T-cell (primary cell): ENCODE data around the gene MYO16. TPM values are rescaled to one million over a fixed set of nuclear protein-coding genes. Genes with fewer than 3 reads are reported as not detected.

Source experiments
- ATAC-seq, 4 experiments: fragments of 200-7000 bp in 3 of 4; fragments of 150-1000 bp in 1 of 4; cut with Tn5 transposase; replicated peaks in 1 of 4; 1 replicate in 3 of 4; 2 replicates in 1 of 4; pipeline ENCODE4 v1.10.0; 2021; ENCODE audit warnings: moderate library complexity in 3 of 4, mild to moderate bottlenecking in 2 of 4, moderate number of reproducible peaks in 1 of 4
- CTCF ChIA-PET, 2 donors: fragments of 300-600 bp; sonication (Branson Sonifier 250); formaldehyde crosslinking; loops; one replicate each; lab custom pipeline; 2022; ENCODE audit warnings: antibody characterized with exemption in 2 of 2; lab: Charles Lee
- POLR2A ChIA-PET, 2 donors: fragments of 300-600 bp; sonication (Branson Sonifier 250); formaldehyde crosslinking; loops; one replicate each; lab custom pipeline; 2022; ENCODE audit warnings: antibody characterized with exemption in 2 of 2; lab: Charles Lee
- DNase-seq, 35 experiments: peaks; one replicate each; pipeline versions ENCODE4 v3.0.0 to v3.0.0-alpha.2; 2013 to 2023
- H3K27ac ChIP-seq: one replicate; pipeline ENCODE4 v1.5.1; 2013; ENCODE audit warnings: low read length
- H3K27me3 ChIP-seq, 2 experiments: replicated peaks in 1 of 2; 1 replicate in 1 of 2; 2 replicates in 1 of 2; pipeline versions ENCODE4 v1.6.1 to v1.7.0; 2013; ENCODE audit warnings: low read length in 1 of 2, mixed read lengths in 1 of 2; ENCODE audit not compliant: control insufficient read depth in 2 of 2, insufficient read depth in 2 of 2; ENCODE audit errors: extremely low read depth in 1 of 2
- H3K36me3 ChIP-seq, 2 donors: 1 replicate in 1 of 2; 2 replicates in 1 of 2; pipeline versions ENCODE4 v1.6.1 to v1.7.0; 2013; ENCODE audit warnings: low read length in 1 of 2; ENCODE audit not compliant: control insufficient read depth in 2 of 2, insufficient read depth in 1 of 2; ENCODE audit errors: extremely low read depth in 1 of 2
- H3K4me1 ChIP-seq, 2 experiments: 1 replicate in 1 of 2; 2 replicates in 1 of 2; pipeline versions ENCODE4 v1.6.1 to v1.7.0; 2013; ENCODE audit warnings: low read length in 2 of 2, mixed read lengths in 1 of 2; ENCODE audit not compliant: insufficient read depth in 2 of 2, control insufficient read depth in 1 of 2; ENCODE audit errors: extremely low read depth in 1 of 2
- H3K4me3 ChIP-seq, 2 donors: 1 replicate in 1 of 2; 2 replicates in 1 of 2; pipeline versions ENCODE4 v1.5.1 to v1.7.0; 2013; ENCODE audit warnings: mild to moderate bottlenecking in 2 of 2, low read length in 1 of 2, moderate library complexity in 1 of 2; ENCODE audit not compliant: control insufficient read depth in 1 of 2; ENCODE audit errors: extremely low read depth in 1 of 2
- H3K9me3 ChIP-seq: 2 replicates; pipeline ENCODE4 v1.7.0; 2013
- H3K27ac Mint-ChIP-seq, 2 donors: one replicate each; pipeline ENCODE4 v1.8.0; 2020 to 2021; ENCODE audit warnings: mild to moderate bottlenecking in 2 of 2, mixed read lengths in 2 of 2
- H3K27me3 Mint-ChIP-seq, 2 donors: one replicate each; pipeline ENCODE4 v1.8.0; 2021 to 2022; ENCODE audit warnings: mixed read lengths in 2 of 2
- H3K36me3 Mint-ChIP-seq: one replicate; pipeline ENCODE4 v1.8.0; 2021; ENCODE audit warnings: mixed read lengths
- H3K4me1 Mint-ChIP-seq, 3 donors: one replicate each; pipeline ENCODE4 v1.8.0; 2020 to 2022; ENCODE audit warnings: mixed read lengths in 3 of 3, mild to moderate bottlenecking in 1 of 3
- H3K4me3 Mint-ChIP-seq, 3 donors: one replicate each; pipeline ENCODE4 v1.8.0; 2020 to 2022; ENCODE audit warnings: mild to moderate bottlenecking in 3 of 3, mixed read lengths in 3 of 3, moderate library complexity in 3 of 3
- H3K9me3 Mint-ChIP-seq, 3 donors: one replicate each; pipeline ENCODE4 v1.8.0; 2020 to 2022; ENCODE audit warnings: mixed read lengths in 3 of 3
- WGBS: methylation state at CpG from one replicate; pipeline ENCODE4 v1.1.5; 2013; ENCODE audit warnings: missing lambda C conversion rate; ENCODE audit not compliant: insufficient coverage; 5-methylcytosine and 5-hydroxymethylcytosine counted together
- total RNA-seq, 35 experiments: library from RNA in 6 of 35; stranded (reverse) in 6 of 35; fragments of 120-200 nt in 1 of 35; gene quantifications; one replicate each; pipeline versions ENCODE4 v1.2.1 to v1.2.4 and lab custom pipeline; 2013 to 2026

Gene MYO16
- total RNA-seq, 5 donors from 2014 or later (not counting 1 experiment from before 2014, with no cell fraction given) = 0.20 to 2.0 (median 1.1) TPM

DNA sequence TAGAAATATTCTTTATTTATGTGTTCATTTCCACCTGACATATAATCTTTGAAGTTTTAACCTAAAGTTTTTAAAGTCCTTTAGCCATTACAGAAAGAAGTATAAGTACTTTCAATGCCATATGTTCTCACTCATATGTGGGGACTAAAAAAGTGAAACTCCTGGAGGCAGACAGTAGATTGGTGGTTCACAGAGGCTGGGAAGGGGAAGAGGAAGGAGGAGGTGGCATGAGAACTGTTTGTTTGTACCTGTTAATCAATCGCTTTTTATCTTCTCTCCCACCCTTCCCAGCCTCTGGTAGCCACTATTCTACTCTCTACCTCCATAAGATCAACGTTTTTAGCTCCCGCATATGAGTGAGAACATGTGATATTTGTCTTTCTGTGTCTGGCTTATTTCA is 131.1 kb downstream of the MYO16 start:
- H3K27ac Mint-ChIP-seq = no peak overlapping the region
- Histone ChIP-seq H3K9me3 (no peaks in the 10 kb centered on the region), H3K4me3 (no peak overlapping the region), H3K4me1 (no peaks in the 10 kb centered on the region), H3K27me3 (no peaks in the 10 kb centered on the region), H3K36me3 (no peaks in the 10 kb centered on the region), H3K27ac (no peak overlapping the region)
- H3K9me3 Mint-ChIP-seq = no peaks in the 10 kb centered on the region
- H3K36me3 Mint-ChIP-seq = no peaks in the 10 kb centered on the region
- no peak overlapping the region for H3K4me3 Mint-ChIP-seq
- no CpG with 5 or more reads among the region's 3 CpGs for WGBS
- H3K27me3 Mint-ChIP-seq = peaks cover 0 to 5% of the 10 kb centered on the region in 2 donors
- ChIA-PET POLR2A (no interaction called here), CTCF (no interaction called here)
- no peaks in the 10 kb centered on the region for H3K4me1 Mint-ChIP-seq
- ATAC-seq = no peak
- no peak for DNase-seq

DNA sequence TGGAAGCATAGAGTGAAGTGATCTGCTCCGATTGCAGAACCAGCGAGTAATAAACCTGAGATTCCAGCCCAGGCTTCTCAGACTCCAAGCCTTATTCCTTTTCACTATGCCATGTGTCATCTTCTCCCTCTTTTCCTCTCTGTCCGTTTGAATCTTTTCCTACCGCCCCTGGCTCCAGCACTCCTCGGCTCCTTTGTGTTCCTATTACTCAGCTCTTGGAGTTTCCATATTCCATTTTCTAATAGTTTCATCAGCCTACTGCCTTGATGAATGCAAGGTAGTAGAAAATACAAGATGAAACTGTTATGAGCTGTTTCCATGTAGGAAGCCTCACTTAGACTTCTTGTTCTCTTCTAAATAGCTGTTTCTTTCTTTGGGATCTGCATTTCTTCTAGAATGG is 138.6 kb downstream of the MYO16 start:
- Histone ChIP-seq H3K27me3 (peaks cover 0 to 2% of the 10 kb centered on the region in 2 experiments), H3K9me3 (no peaks in the 10 kb centered on the region), H3K36me3 (no peaks in the 10 kb centered on the region), H3K27ac (no peak overlapping the region), H3K4me3 (no peak overlapping the region), H3K4me1 (no peaks in the 10 kb centered on the region)
- ATAC-seq (no peak), DNase-seq (no peak)
- no peaks in the 10 kb centered on the region for H3K4me1 Mint-ChIP-seq
- POLR2A ChIA-PET = no interaction called here
- H3K27me3 Mint-ChIP-seq = peaks cover 2 to 12% of the 10 kb centered on the region in 2 donors
- no peak overlapping the region for H3K4me3 Mint-ChIP-seq
- no peaks in the 10 kb centered on the region for H3K36me3 Mint-ChIP-seq
- CTCF ChIA-PET = no interaction called here
- WGBS = 73% methylated on average over 3 of the region's 5 CpGs
- H3K27ac Mint-ChIP-seq = no peak overlapping the region
- H3K9me3 Mint-ChIP-seq = no peaks in the 10 kb centered on the region

DNA sequence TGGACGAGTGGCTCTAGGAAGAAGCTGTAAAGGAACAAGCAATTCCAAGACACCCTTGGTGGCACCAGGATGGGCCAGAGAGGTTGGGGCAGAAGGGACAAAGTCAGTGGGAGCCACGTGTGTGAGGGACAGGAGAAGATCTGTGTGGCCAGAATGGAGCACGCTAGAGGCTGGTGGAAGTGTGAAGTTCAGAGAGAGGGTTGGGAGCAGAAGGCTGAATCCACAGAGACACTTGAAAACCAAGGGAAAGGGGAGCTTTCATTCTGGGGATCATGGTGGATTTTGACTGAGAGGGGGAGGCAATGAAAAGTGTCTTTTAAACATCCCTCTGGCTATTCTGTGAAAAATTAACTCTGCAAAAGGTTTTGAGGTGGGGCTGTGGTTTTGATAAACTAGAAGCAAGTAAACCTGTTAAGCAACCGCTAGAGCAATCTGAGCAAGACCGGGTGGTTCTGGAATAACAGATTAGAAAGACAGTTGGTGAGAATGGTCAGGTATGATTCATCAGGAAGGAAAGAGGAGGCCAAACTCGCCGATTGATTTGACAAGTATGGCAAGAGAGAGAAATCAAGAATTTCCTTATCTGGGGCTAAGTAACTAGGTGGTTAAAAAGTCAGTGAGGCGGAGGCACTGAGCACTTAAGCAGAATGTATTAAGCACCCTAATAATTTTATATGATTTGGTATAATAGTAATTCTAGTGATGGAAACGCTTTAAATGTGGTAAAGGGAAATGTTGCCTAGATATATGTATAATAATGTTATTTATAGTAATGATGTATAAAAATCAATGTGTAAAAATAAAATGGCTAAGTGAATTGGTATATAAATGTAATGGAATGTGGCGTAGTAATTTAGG is 140.0 kb downstream of the MYO16 start:
- ChIA-PET CTCF (no interaction called here), POLR2A (no interaction called here)
- WGBS = 61% methylated on average over 7 of the region's 10 CpGs
- Histone ChIP-seq H3K36me3 (no peaks in the 10 kb centered on the region), H3K27me3 (peaks cover 0 to 2% of the 10 kb centered on the region in 2 experiments), H3K27ac (no peak overlapping the region), H3K9me3 (no peaks in the 10 kb centered on the region), H3K4me3 (no peak overlapping the region), H3K4me1 (no peaks in the 10 kb centered on the region)
- Mint-ChIP-seq H3K36me3 (no peaks in the 10 kb centered on the region), H3K27me3 (peaks cover 2 to 8% of the 10 kb centered on the region in 2 donors), H3K27ac (no peak overlapping the region), H3K4me3 (no peak overlapping the region), H3K4me1 (no peaks in the 10 kb centered on the region), H3K9me3 (no peaks in the 10 kb centered on the region)
- ATAC-seq (no peak), DNase-seq (no peak)

DNA sequence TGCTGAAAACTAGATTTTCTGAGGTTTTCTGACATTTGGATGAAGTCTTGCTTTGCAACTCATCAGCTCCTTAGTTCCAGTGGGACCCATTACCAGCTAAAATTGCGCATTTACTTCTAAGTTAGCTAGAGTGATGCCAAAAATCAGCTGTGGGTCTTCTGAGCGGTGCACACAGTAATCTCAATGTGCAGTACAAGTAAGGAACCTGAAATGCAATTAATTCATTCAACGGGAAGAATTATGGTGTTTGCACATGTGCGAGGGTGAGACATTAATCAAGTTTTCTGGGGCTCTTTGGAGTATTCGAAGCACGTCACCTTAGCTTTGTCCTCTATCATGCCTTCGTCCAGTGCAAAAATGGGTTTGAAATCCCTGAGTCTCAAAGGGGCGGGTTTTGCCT is 146.2 kb downstream of the MYO16 start:
- no peaks in the 10 kb centered on the region for H3K9me3 ChIP-seq
- DNase-seq (no peak), ATAC-seq (no peak)
- CTCF ChIA-PET = no interaction called here
- no peak overlapping the region for H3K27ac ChIP-seq
- no peaks in the 10 kb centered on the region for H3K27me3 ChIP-seq
- Mint-ChIP-seq H3K36me3 (no peaks in the 10 kb centered on the region), H3K4me3 (no peak overlapping the region), H3K27me3 (peaks cover 0 to 2% of the 10 kb centered on the region in 2 donors), H3K27ac (no peak overlapping the region), H3K4me1 (no peaks in the 10 kb centered on the region), H3K9me3 (no peaks in the 10 kb centered on the region)
- H3K36me3 ChIP-seq = no peaks in the 10 kb centered on the region
- POLR2A ChIA-PET = no interaction called here
- no peaks in the 10 kb centered on the region for H3K4me1 ChIP-seq
- no peak overlapping the region for H3K4me3 ChIP-seq
- WGBS = 80% methylated on average over 4 of the region's 8 CpGs

DNA sequence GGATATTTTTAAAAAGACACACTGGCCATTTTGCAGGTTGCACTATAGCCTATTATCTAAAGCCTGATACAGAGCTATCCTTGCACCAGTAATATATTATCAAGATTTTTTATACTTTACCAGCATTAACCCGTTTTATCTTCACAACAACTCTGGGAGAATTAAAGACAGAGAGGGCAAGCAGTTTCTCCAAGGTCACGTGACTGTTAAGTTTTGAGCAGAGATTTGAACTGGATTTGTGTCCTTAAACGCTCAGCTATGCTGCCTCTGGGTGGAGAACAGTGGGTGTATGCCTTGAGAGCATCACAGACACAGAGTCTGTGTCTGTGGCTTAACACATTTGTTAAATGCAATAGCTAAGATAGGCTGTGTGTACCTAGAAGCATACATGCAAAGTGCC is 147.2 kb downstream of the MYO16 start:
- DNase-seq (no peak), ATAC-seq (no peak)
- Histone ChIP-seq H3K27me3 (no peaks in the 10 kb centered on the region), H3K27ac (no peak overlapping the region), H3K9me3 (no peaks in the 10 kb centered on the region), H3K4me1 (no peaks in the 10 kb centered on the region), H3K36me3 (no peaks in the 10 kb centered on the region), H3K4me3 (no peak overlapping the region)
- Mint-ChIP-seq H3K4me3 (no peak overlapping the region), H3K9me3 (no peaks in the 10 kb centered on the region), H3K27me3 (peaks cover 0 to under 1% of the 10 kb centered on the region in 2 donors), H3K36me3 (no peaks in the 10 kb centered on the region), H3K4me1 (no peaks in the 10 kb centered on the region), H3K27ac (no peak overlapping the region)
- ChIA-PET CTCF (no interaction called here), POLR2A (no interaction called here)
- WGBS = 55% methylated on average over 1 of the region's 3 CpGs

DNA sequence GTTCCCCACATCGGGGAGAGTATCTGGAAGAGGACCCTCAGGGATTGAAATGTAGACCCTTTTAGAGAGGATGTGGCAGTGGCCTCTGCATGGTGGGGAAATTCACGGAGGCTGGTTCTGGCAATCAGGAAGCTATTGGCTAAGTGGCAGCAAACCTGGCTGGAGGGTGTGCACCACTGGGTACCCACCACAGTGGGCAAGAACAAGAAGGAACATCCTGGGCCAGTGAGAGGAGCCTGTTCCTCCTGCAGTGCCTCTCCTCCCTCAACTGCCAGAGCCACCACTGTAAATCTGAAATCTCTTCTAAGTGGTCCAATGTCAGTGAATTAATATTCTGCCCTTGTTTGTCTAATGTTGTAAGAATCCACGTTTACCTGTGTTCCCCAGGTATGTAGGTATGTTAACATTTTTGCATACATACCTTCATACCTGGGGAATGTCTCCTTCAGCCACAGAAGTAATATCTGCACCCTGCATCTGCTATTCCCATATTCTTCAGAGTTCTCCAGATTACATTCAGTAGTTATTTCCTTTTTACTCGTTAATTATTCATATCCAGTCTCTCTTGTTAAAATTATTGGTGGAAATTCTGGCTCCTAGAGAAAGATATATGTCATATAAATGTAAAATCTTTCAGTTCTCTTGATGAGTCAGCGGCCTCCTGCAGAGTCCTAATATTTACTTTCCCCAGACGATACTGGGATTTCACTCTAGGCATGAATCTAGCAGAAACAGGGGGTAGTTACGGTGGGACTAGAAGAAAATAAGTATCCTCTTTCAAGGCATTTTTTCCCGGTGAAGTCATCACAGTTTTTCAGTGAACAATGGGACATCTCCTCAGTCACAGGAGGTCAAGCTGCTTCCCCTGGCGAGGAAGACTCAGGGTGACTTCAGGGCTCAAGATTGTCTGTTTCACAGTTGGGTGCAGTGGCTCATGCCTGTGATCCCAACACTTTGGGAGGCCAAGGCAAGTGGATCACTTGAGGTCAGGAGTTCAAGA is 148.3 kb downstream of the MYO16 start:
- no peaks in the 10 kb centered on the region for H3K27me3 Mint-ChIP-seq
- 73% methylated on average over 6 of the region's 9 CpGs for WGBS
- H3K36me3 Mint-ChIP-seq = no peaks in the 10 kb centered on the region
- H3K9me3 ChIP-seq = no peaks in the 10 kb centered on the region
- H3K4me1 ChIP-seq = no peaks in the 10 kb centered on the region
- no peak overlapping the region for H3K4me3 ChIP-seq
- H3K27me3 ChIP-seq = no peaks in the 10 kb centered on the region
- no peaks in the 10 kb centered on the region for H3K4me1 Mint-ChIP-seq
- no peak overlapping the region for H3K27ac Mint-ChIP-seq
- DNase-seq (no peak), ATAC-seq (no peak)
- H3K27ac ChIP-seq = no peak overlapping the region
- H3K36me3 ChIP-seq = no peaks in the 10 kb centered on the region
- no peak overlapping the region for H3K4me3 Mint-ChIP-seq
- ChIA-PET CTCF (no interaction called here), POLR2A (no interaction called here)
- H3K9me3 Mint-ChIP-seq = no peaks in the 10 kb centered on the region
